IMR-90 (cell line): Measurements from ENCODE around the gene TBC1D22B. TPM values are rescaled to one million over a fixed set of nuclear protein-coding genes. Genes with fewer than 3 reads are reported as not detected.

Experiments
- ATAC-seq: fragments of 200-7000 bp; cut with Tn5 transposase; 2 replicates; pipeline ENCODE4 v1.9.1; 2020; ENCODE audit warnings: low read depth, mild to moderate bottlenecking, moderate library complexity
- BruUV-seq: library from RNA; stranded (reverse); fragments of 400-500 nt; replicated peaks from 2 replicates; lab custom pipeline; 2021; lab: Mats Ljungman, UMichigan
- CTCF ChIA-PET: fragments of 300-600 bp; formaldehyde crosslinking; extraction: SDS; loops from one replicate; lab custom pipeline; 2021; ENCODE audit warnings: antibody characterized with exemption; lab: Yijun Ruan, JAX
- POLR2A ChIA-PET: fragments of 300-600 bp; sonication (Branson Sonifier 250); formaldehyde crosslinking; loops from one replicate; lab custom pipeline; 2022; ENCODE audit warnings: antibody characterized with exemption; ENCODE audit not compliant: unreplicated experiment; lab: Charles Lee
- DNase-seq: peaks from one replicate; pipeline ENCODE4 v3.0.0; 2013
- H2AFZ ChIP-seq: replicated peaks from 2 replicates; pipeline ENCODE3; 2013; ENCODE audit warnings: low read length, mild to moderate bottlenecking; ENCODE audit not compliant: poor library complexity
- H2AK5ac ChIP-seq: 2 replicates; pipeline ENCODE4 v1.6.1; 2013; ENCODE audit warnings: low read depth, low read length, inconsistent platforms
- H2AK9ac ChIP-seq: replicated peaks from 2 replicates; pipeline ENCODE3; 2013; ENCODE audit warnings: mild to moderate bottlenecking, low read depth, low read length, moderate library complexity; ENCODE audit not compliant: poor library complexity
- H2BK120ac ChIP-seq: 2 replicates; pipeline ENCODE4 v1.6.1; 2013; ENCODE audit warnings: low read depth, low read length, inconsistent platforms
- H2BK15ac ChIP-seq: 3 replicates; pipeline ENCODE4 v1.6.1; 2013; ENCODE audit warnings: low read depth, low read length, inconsistent platforms
- H2BK20ac ChIP-seq: 2 replicates; pipeline ENCODE4 v1.6.1; 2013; ENCODE audit warnings: low read depth, mild to moderate bottlenecking, inconsistent platforms, low read length, moderate library complexity
- H2BK5ac ChIP-seq: 2 replicates; pipeline ENCODE4 v1.6.1; 2013; ENCODE audit warnings: mild to moderate bottlenecking, low read depth, low read length, inconsistent platforms; ENCODE audit not compliant: poor library complexity, severe bottlenecking
- H3K14ac ChIP-seq: replicated peaks from 2 replicates; pipeline ENCODE4 v1.6.1; 2013; ENCODE audit warnings: low read depth, low read length, inconsistent platforms
- H3K18ac ChIP-seq: 2 replicates; pipeline ENCODE4 v1.6.1; 2013; ENCODE audit warnings: low read depth, low read length, control low read depth
- H3K23ac ChIP-seq: 2 replicates; pipeline ENCODE4 v1.6.1; 2013; ENCODE audit warnings: low read depth, low read length, inconsistent platforms
- H3K27ac ChIP-seq: 2 replicates; pipeline ENCODE4 v1.5.1; 2013; ENCODE audit warnings: mild to moderate bottlenecking, control low read depth, low read length; ENCODE audit not compliant: insufficient read depth
- H3K27me3 ChIP-seq: 2 replicates; pipeline ENCODE4 v1.6.1; 2013; ENCODE audit warnings: low read length; ENCODE audit not compliant: control insufficient read depth, insufficient read depth
- H3K36me3 ChIP-seq: 2 replicates; pipeline ENCODE4 v1.6.1; 2013; ENCODE audit warnings: low read length, mixed read lengths; ENCODE audit not compliant: control insufficient read depth, insufficient read depth
- H3K4ac ChIP-seq: 2 replicates; pipeline ENCODE4 v1.6.1; 2013; ENCODE audit warnings: low read depth, low read length, inconsistent platforms
- H3K4me1 ChIP-seq: 2 replicates; pipeline ENCODE4 v1.6.1; 2013; ENCODE audit warnings: low read length, mixed read lengths; ENCODE audit not compliant: control insufficient read depth, insufficient read depth
- H3K4me2 ChIP-seq: 2 replicates; pipeline ENCODE4 v1.6.1; 2013; ENCODE audit warnings: low read depth, mild to moderate bottlenecking, control low read depth, low read length, moderate library complexity
- H3K4me3 ChIP-seq: 2 replicates; pipeline ENCODE4 v1.5.1; 2013; ENCODE audit warnings: low read depth, mild to moderate bottlenecking, control low read depth, low read length, moderate library complexity; ENCODE audit not compliant: insufficient read depth
- H3K56ac ChIP-seq: 2 replicates; pipeline ENCODE4 v1.6.1; 2013; ENCODE audit warnings: low read length, inconsistent platforms; ENCODE audit not compliant: insufficient read depth; ENCODE audit errors: extremely low read depth
- H3K79me1 ChIP-seq, 2 experiments: 2 replicates each; pipeline ENCODE4 v1.6.1; 2013; ENCODE audit warnings: low read length in 2 of 2, inconsistent platforms in 1 of 2, low read depth in 1 of 2
- H3K9ac ChIP-seq: 2 replicates; pipeline ENCODE4 v1.6.1; 2013; ENCODE audit warnings: low read depth, low read length, control low read depth
- H3K9me1 ChIP-seq: 2 replicates; pipeline ENCODE4 v1.6.1; 2013; ENCODE audit warnings: low read length, inconsistent platforms; ENCODE audit not compliant: insufficient read depth
- H3K9me3 ChIP-seq: 2 replicates; pipeline ENCODE4 v1.6.1; 2013; ENCODE audit warnings: low read length; ENCODE audit not compliant: control insufficient read depth, insufficient read depth
- H4K20me1 ChIP-seq: 2 replicates; pipeline ENCODE4 v1.6.1; 2013; ENCODE audit warnings: low read length, inconsistent platforms; ENCODE audit not compliant: insufficient read depth
- H4K5ac ChIP-seq: 2 replicates; pipeline ENCODE4 v1.6.1; 2013; ENCODE audit warnings: mild to moderate bottlenecking, low read depth, low read length, control low read depth
- H4K8ac ChIP-seq, 2 experiments: 2 replicates each; pipeline ENCODE4 v1.6.1; 2013; ENCODE audit warnings: low read depth in 2 of 2, low read length in 2 of 2, control low read depth in 1 of 2, inconsistent platforms in 1 of 2
- H4K91ac ChIP-seq: 2 replicates; pipeline ENCODE4 v1.6.1; 2013; ENCODE audit warnings: low read depth, low read length, inconsistent platforms; ENCODE audit not compliant: insufficient read depth
- CEBPB ChIP-seq: IDR thresholded peaks from 2 replicates; pipeline ENCODE4 v1.6.1; 2012; ENCODE audit warnings: low read depth, low read length, improper control_type of control experiment
- CHD1 ChIP-seq: IDR thresholded peaks from 2 replicates; pipeline ENCODE4 v1.6.1; 2012; ENCODE audit warnings: low read depth, low read length, improper control_type of control experiment
- MAZ ChIP-seq: IDR thresholded peaks from 2 replicates; pipeline ENCODE4 v1.6.1; 2012; ENCODE audit warnings: low read depth, mild to moderate bottlenecking, low read length, improper control_type of control experiment, moderate library complexity, borderline replicate concordance
- MXI1 ChIP-seq: IDR thresholded peaks from 2 replicates; pipeline ENCODE4 v1.6.1; 2012; ENCODE audit warnings: low read depth, mild to moderate bottlenecking, low read length, moderate library complexity, borderline replicate concordance
- NFE2L2 ChIP-seq: fragments of 150-350 bp; IDR thresholded peaks from 2 replicates; pipeline ENCODE4 v1.6.1; 2016; ENCODE audit warnings: low read depth, mild to moderate bottlenecking, low read length
- POLR2A ChIP-seq: IDR thresholded peaks from 2 replicates; pipeline ENCODE4 v1.6.1; 2012; ENCODE audit warnings: mild to moderate bottlenecking, low read depth, low read length
- RCOR1 ChIP-seq: IDR thresholded peaks from 2 replicates; pipeline ENCODE4 v1.6.1; 2012; ENCODE audit warnings: mild to moderate bottlenecking, low read length, improper control_type of control experiment; ENCODE audit not compliant: insufficient replicate concordance
- RFX5 ChIP-seq: IDR thresholded peaks from 2 replicates; pipeline ENCODE4 v1.8.0; 2012; ENCODE audit warnings: low read depth, mild to moderate bottlenecking, low read length, moderate library complexity
- SMC3 ChIP-seq: fragments of 150-350 bp; IDR thresholded peaks from 2 replicates; pipeline ENCODE4 v1.6.1; 2016; ENCODE audit warnings: low read depth, mild to moderate bottlenecking, antibody characterized with exemption, low read length, moderate library complexity
- dilution Hi-C: fragments of 300-500 bp; cut with HindIII; formaldehyde crosslinking; loops from one replicate; pipeline ENCODE4 v1.14.3; 2018; ENCODE audit warnings: low sequenced_read_pairs; ENCODE audit not compliant: unreplicated experiment
- in situ Hi-C: fragments of 300-500 bp; cut with MboI; formaldehyde crosslinking; loops from 3 replicates; pipeline ENCODE4 v1.14.3; 2019; ENCODE audit warnings: low sequenced_read_pairs, inconsistent platforms, mixed read lengths
- intact Hi-C: fragments of 100-400 bp; cut with micrococcal nuclease; formaldehyde crosslinking; loops from 2 replicates; pipeline ENCODE4 v1.10.0; 2022
- polyA plus RNA-seq, 3 experiments: library from polyadenylated mRNA; depleted of rRNA; stranded (reverse); fragments of >200 nt; gene quantifications; 2 replicates each; pipeline ENCODE4 v1.2.3, GENCODE V29; 2012; ENCODE audit warnings: low replicate concordance in 1 of 3
- total RNA-seq: library from RNA; depleted of rRNA; stranded (reverse); fragments of >200 nt; gene quantifications from 2 replicates; pipeline ENCODE4 v1.2.3, GENCODE V29; 2012
- TF ChIP-seq, protein P1 (sequence below): conservative IDR thresholded peaks from 2 replicates; pipeline ENCODE4 v1.5.1; 2012; ENCODE audit warnings: mild to moderate bottlenecking, low read depth, low read length, improper control_type of control experiment
- TF ChIP-seq, protein P2 (sequence below): fragments of 150-350 bp; IDR thresholded peaks from 2 replicates; pipeline ENCODE4 v1.6.1; 2017; ENCODE audit warnings: mild to moderate bottlenecking, antibody characterized with exemption, low read length, low read depth

TBC1D22B gene
- total and polyA plus RNA-seq, 2 of the 4 experiments (the other 2 are of a cell fraction): 6.6 to 7.5 TPM

DNA sequence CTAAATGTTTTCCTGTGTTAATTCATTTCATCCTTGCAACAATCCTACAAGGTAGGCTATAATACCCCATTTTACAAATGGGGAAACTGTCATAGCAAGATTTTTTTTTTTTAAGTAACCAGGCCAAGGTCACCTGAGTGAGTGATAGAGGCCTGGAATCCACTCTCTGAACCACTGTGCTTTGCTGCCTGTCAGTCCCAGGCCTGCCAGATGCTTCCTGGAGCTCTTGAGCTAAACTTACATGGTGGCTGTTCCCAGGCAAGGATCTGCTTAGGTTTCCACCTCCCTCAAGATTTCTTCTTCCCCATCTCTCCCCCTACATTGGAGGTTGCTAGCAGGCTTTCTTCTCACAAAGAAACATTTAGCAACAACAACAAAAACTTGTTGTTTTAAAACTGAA lies 63.5 kb downstream of the TBC1D22B start:
- no peak overlapping the region for H3K4ac ChIP-seq
- H3K4me1 ChIP-seq: peaks cover 3% of the 10 kb centered on the region
- H3K27me3 ChIP-seq: no peaks in the 10 kb centered on the region
- no peak overlapping the region for H3K18ac ChIP-seq
- no peak overlapping the region for H3K9ac ChIP-seq
- H3K14ac ChIP-seq: no peak overlapping the region
- no peak overlapping the region for H2AK9ac ChIP-seq
- intact Hi-C loops (no loop called here), dilution Hi-C loops (no loop called here), in situ Hi-C loops (no loop called here)
- no peak overlapping the region for H2BK20ac ChIP-seq
- H2AK5ac ChIP-seq: no peak overlapping the region
- no peak overlapping the region for H3K56ac ChIP-seq
- no peak overlapping the region for H3K23ac ChIP-seq
- peaks cover 40% of the 10 kb centered on the region for H3K36me3 ChIP-seq
- no peak overlapping the region for H4K91ac ChIP-seq
- H3K4me3 ChIP-seq: no peak overlapping the region
- H4K20me1 ChIP-seq: peaks cover 4% of the 10 kb centered on the region; the same call in 1 of the 2 replicates
- H3K9me1 ChIP-seq: peaks cover 16% of the 10 kb centered on the region
- no peak overlapping the region for H2BK5ac ChIP-seq
- H2BK120ac ChIP-seq: no peak overlapping the region
- no peak overlapping the region for H4K5ac ChIP-seq
- H2BK15ac ChIP-seq: no peak overlapping the region
- H2AFZ ChIP-seq: no peak overlapping the region
- H3K79me1 ChIP-seq: no peaks in the 10 kb centered on the region
- POLR2A ChIA-PET: no interaction called here
- H3K27ac ChIP-seq: no peak overlapping the region
- no peak overlapping the region for H4K8ac ChIP-seq
- CTCF ChIA-PET: interaction anchor here (1.0 kb wide), 1 partner anchor 10 kb away, joined by 7 read pairs; no protein-coding TSS in a partner anchor
- DNase-seq: no peak
- TF ChIP-seq MXI1: no peak
- TF ChIP-seq MAZ: no peak
- no peak for TF ChIP-seq NFE2L2
- TF ChIP-seq SMC3: no peak
- TF ChIP-seq, protein P1, sequence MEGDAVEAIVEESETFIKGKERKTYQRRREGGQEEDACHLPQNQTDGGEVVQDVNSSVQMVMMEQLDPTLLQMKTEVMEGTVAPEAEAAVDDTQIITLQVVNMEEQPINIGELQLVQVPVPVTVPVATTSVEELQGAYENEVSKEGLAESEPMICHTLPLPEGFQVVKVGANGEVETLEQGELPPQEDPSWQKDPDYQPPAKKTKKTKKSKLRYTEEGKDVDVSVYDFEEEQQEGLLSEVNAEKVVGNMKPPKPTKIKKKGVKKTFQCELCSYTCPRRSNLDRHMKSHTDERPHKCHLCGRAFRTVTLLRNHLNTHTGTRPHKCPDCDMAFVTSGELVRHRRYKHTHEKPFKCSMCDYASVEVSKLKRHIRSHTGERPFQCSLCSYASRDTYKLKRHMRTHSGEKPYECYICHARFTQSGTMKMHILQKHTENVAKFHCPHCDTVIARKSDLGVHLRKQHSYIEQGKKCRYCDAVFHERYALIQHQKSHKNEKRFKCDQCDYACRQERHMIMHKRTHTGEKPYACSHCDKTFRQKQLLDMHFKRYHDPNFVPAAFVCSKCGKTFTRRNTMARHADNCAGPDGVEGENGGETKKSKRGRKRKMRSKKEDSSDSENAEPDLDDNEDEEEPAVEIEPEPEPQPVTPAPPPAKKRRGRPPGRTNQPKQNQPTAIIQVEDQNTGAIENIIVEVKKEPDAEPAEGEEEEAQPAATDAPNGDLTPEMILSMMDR: no peak
- TF ChIP-seq POLR2A: no peak
- TF ChIP-seq, protein P2, sequence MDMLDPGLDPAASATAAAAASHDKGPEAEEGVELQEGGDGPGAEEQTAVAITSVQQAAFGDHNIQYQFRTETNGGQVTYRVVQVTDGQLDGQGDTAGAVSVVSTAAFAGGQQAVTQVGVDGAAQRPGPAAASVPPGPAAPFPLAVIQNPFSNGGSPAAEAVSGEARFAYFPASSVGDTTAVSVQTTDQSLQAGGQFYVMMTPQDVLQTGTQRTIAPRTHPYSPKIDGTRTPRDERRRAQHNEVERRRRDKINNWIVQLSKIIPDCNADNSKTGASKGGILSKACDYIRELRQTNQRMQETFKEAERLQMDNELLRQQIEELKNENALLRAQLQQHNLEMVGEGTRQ: no peak
- TF ChIP-seq CEBPB: no peak
- TF ChIP-seq RFX5: no peak
- TF ChIP-seq CHD1: no peak
- TF ChIP-seq RCOR1: no peak
- no peak for ATAC-seq
- no peak overlapping the region for H3K4me2 ChIP-seq
- no peaks in the 10 kb centered on the region for H3K9me3 ChIP-seq
- no TSS peak for BruUV-seq
